Limb (tissue), 2 donors: ENCODE data around the gene MRPS7.

Experiments
- DNase-seq, 2 donors: peaks; one replicate each; pipeline ENCODE4 v3.0.0-alpha.2; 2016; ENCODE audit errors: extremely low spot score in 2 of 2

Gene MRPS7

DNA sequence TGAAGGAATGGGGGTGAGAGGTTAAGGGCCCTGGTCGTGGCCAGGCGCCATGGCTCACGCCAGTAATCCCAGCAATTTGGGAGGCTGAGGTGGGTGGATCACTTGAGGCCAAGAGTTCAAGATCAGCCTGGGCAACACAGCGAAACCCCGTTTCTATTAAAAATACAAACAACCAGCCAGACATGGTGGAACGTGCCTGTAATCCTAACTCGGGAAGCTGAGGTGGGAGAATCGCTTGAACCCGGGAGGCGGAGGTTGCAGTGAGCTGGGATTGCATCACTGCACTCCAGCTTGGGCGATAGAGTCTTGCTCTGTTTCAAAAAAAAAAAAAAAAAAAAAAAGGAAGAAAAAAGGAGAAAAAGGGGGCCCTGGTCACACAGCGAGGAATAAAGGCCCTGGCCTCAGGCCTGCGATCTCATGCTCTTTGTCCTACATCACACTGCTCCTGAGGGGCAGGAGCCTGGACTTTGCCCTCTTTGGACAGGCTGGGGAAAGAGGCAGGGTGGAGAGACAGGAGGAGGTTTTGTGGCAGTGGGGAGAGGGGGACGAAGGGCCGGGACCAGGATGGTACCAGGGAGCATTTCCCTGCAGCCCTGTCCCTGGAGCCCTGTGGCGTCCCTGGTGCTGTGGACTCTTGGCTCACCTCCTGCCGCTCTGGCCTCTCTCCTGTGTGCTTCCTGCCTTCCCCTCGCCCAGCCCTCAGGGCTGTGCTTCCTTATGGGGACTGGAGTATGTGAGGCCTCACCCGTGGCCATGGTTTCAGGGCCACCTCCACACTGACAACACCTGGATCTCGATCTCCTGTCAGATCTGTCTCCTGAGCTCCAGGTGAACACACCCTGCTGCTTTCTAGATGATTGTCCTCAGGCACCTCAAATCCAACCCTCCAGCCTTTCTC, 47.3 kb downstream of the MRPS7 start:
- no peak for DNase-seq

DNA sequence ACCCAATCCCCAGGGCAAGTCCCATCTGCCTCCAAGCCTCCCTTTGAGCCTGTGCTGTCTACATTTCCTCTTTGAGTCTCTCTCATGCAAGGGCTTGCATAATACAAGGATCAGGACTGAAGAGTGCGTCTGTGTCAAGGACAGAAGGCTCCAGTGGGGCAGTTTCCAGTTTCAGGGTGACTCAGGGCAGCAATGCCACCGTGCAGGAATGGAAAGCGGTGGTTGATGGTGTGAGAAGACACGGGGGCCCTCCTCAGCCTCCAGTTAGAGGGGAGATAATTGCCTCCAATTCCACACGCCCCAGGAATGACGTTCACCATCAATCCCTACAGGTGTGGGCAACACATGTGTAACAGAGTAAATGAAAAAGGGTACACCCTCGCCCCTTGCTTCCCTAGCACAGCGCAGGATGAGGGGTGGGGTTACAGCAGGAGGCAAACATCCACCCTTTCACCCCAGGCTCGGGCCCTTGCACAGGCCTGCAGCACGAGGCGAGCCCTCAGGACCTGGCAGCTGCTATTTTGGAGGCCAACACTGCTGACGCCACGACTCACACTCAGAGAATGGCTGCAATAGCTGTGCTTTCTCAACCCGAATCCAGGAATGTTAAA, 52.4 kb downstream of the MRPS7 start:
- DNase-seq = no peak

DNA sequence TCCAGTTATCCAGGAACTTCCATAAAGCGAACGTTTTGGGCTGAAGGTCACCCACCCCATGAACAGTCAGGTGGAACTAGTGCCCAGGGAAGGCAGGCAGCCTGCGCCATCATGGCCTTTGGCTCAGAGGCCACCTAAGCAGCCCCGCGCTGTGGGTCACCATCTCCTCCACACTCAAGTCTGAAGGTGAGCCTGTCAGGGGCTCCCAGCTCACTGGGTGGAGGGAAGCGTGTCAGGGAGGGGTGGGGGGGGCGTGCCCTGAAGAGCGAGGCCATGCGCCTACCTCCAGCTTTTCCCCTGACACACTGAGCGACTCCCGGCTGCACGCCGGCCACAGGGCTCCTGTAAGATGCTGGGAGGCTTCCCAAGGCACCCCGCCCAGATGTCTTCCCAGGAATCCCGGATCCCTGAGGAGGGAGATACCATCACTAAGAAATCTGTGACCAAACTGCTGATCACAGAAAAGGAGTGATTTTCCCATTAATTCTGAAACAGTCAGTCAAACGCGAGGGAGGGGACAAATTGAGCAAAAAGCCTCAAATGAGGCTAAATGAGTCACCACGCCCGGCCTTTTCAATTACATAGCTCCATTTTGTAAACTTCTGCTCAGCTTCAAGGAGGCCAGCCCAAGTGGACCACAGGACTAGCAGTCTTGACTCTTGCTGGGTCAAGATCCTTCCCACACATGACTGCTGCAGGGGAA, 54.0 kb downstream of the MRPS7 start:
- no peak for DNase-seq
